ENCODE measurements around the gene DMRTA1.
A peak's percentile ranks its signal among the peaks of the same experiment; 100 is the strongest.
"Not testable (repeated sequence)": the region's sequence is repeated elsewhere in the genome, so short reads cannot be mapped to it uniquely, and the experiment has no call there.

Gene DMRTA1

DNA sequence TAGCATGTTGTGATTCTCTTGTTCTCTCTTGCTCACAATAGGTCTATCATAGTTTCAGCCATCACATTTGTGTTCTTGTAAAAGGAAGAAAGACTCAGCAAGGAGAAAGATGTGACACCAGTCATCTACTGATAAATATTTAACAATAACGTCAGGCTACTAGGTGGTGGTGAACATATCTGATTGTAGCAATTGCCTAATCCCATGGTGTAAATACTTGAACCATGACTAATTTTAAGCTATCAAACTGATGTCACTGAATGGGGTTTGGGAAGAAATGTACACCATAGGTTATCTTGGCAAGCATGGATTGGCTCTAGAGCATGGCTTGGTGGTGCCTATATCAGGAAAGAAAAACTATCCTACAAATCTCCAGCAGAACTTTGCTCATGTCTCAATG lies 16.6 kb downstream of the DMRTA1 start:
- Histone ChIP-seq H3K36me3 (ENCODE audit: control insufficient read depth, insufficient read depth, low read length) (no peaks in the 10 kb centered on the region), H3K4me3 (ENCODE audit: low read depth, low read length) (no peak overlapping the region)

DNA sequence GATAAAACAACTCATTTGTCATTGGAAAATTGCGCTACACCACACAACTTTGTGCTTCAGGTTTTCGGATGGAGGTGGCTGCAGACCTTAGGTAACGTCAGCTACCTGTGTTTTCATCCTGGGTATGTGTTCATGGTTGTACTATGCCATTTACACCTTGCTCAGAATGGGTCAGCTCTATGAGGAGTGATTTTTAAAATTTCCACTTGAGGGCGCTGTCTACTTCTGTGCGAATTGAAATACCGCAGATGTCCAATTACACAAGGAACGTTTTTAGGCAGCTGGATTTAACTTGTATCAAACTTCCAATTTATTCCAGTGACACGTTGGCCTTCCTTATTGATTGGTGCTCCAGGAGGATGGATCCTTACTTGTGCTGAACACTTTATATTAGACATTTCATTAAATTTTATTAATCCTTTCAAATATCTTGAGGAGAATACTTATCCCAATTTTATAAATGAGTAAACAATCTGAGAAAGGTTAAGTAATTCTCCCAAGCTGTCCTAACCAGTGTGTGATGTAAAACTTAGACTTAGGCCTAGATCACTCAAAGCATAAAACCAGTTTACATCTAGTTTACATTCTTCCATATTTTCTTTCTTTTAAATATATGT lies 23.4 kb downstream of the DMRTA1 start:
- Histone ChIP-seq H3K27ac (ENCODE audit: low read depth, low read length) (no peak overlapping the region), H3K9ac (ENCODE audit: low read depth, low read length) (no peak overlapping the region), H3K4me1 (ENCODE audit: control insufficient read depth, insufficient read depth, low read length) (0 out of 2 replicates have a peak, but pooled peaks cover 3% of the 10 kb centered on the region), H3K27me3 (ENCODE audit: control insufficient read depth, insufficient read depth, low read length) (no peaks in the 10 kb centered on the region), H3K9me3 (ENCODE audit: control insufficient read depth, insufficient read depth, low read length) (no peaks in the 10 kb centered on the region), H3K36me3 (ENCODE audit: control insufficient read depth, insufficient read depth, low read length) (no peaks in the 10 kb centered on the region), H3K4me3 (ENCODE audit: low read depth, low read length) (no peak overlapping the region)

More for the DNA sequence above, 16.6 kb downstream of the DMRTA1 start:
- Histone ChIP-seq H3K9me3 (ENCODE audit: control insufficient read depth, insufficient read depth, low read length) (no peaks in the 10 kb centered on the region), H3K27ac (ENCODE audit: low read depth, low read length) (no peak overlapping the region), H3K27me3 (ENCODE audit: control insufficient read depth, insufficient read depth, low read length) (no peaks in the 10 kb centered on the region), H3K4me1 (ENCODE audit: control insufficient read depth, insufficient read depth, low read length) (no peaks in the 10 kb centered on the region), H3K9ac (ENCODE audit: low read depth, low read length) (no peak overlapping the region)

DNA sequence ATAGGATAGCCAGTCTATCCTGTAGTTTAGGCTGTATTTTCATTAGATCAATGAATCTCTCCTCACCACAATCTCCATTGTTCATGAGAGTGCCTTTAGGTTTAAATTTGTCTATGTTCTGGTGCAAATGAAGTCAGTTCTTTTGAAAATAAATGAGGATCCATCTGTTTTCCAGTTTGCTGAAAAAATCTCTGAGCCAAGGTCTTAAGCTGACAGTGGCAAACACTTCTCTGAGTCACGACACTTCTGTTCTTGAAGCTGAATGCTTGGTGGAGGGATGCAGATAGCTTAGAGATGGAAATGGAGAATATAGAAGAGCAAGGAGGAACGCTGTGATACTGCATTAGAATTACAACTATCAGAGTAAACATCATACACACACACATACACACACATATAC lies 34.9 kb downstream of the DMRTA1 start:
- no peaks in the 10 kb centered on the region; the same call in 1 of the 2 replicates for H3K27me3 ChIP-seq (ENCODE audit: control insufficient read depth, insufficient read depth, low read length)
- peak overlapping the region; percentile 37 for H3K27ac ChIP-seq (ENCODE audit: low read depth, low read length)
- no peak overlapping the region for H3K4me3 ChIP-seq (ENCODE audit: low read depth, low read length)
- no peaks in the 10 kb centered on the region for H3K36me3 ChIP-seq (ENCODE audit: control insufficient read depth, insufficient read depth, low read length)
- H3K9ac ChIP-seq (ENCODE audit: low read depth, low read length): no peak overlapping the region
- H3K4me1 ChIP-seq (ENCODE audit: control insufficient read depth, insufficient read depth, low read length): peaks cover 26% of the 10 kb centered on the region
- H3K9me3 ChIP-seq (ENCODE audit: control insufficient read depth, insufficient read depth, low read length): no peaks in the 10 kb centered on the region

DNA sequence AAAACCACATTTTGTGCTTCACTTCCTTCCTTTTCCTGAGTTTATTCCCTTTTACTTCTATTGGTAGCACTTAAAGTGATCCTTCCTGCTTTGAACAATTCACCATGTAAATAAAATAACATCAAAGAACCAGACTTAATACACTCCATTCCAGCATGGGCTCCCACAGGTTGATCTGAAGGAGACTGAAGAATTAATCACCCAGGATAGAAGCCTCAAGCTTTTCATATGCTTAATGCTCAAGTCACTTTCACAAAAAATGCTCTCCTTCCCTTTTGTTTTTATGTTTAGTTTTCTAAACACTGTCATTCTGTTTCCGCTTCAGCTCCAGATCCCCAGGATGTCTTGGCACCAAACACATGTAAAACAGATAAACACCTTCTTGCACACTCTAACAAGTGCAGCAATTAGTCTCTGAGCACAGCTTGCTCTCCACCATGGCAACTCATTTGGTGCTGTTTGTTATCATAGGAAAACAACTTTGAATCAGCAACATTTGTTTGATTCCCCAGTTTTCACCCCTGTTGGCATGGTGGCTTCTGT lies 37.0 kb downstream of the DMRTA1 start:
- Histone ChIP-seq H3K27ac (ENCODE audit: low read depth, low read length) (peak overlapping the region; percentile 79), H3K4me3 (ENCODE audit: low read depth, low read length) (no peak overlapping the region), H3K9ac (ENCODE audit: low read depth, low read length) (no peak overlapping the region), H3K27me3 (ENCODE audit: control insufficient read depth, insufficient read depth, low read length) (no peaks in the 10 kb centered on the region; the same call in 1 of the 2 replicates), H3K9me3 (ENCODE audit: control insufficient read depth, insufficient read depth, low read length) (no peaks in the 10 kb centered on the region), H3K4me1 (ENCODE audit: control insufficient read depth, insufficient read depth, low read length) (peaks cover 26% of the 10 kb centered on the region), H3K36me3 (ENCODE audit: control insufficient read depth, insufficient read depth, low read length) (no peaks in the 10 kb centered on the region)

DNA sequence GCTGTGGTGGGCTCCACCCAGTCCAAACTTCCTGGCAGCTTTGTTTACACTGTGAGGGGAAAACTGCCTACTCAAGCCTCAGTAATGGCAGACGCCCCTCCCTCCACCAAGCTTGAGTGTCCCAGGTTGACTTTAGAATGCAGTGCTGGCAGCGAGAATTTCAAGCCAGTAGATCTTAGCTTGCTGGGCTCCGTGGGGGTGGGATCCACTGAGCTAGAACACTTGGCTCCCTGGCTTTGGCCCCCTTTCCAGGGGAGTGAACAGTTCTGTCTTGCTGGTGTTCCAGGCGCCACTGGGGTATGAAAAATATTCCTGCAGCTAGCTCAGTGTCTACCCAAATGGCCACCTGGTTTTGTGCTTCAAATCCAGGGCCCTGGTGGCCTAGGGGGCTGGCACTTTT lies 49.6 kb downstream of the DMRTA1 start:
- H3K4me1 ChIP-seq (ENCODE audit: control insufficient read depth, insufficient read depth, low read length); H3K27ac ChIP-seq (ENCODE audit: low read depth, low read length); H3K4me3 ChIP-seq (ENCODE audit: low read depth, low read length); H3K9ac ChIP-seq (ENCODE audit: low read depth, low read length); H3K36me3 ChIP-seq (ENCODE audit: control insufficient read depth, insufficient read depth, low read length); H3K27me3 ChIP-seq (ENCODE audit: control insufficient read depth, insufficient read depth, low read length); H3K9me3 ChIP-seq (ENCODE audit: control insufficient read depth, insufficient read depth, low read length): not testable (repeated sequence)

Measured in HUES48 (cell line).